Measurements from ENCODE around the gene PAPPA.

DNA sequence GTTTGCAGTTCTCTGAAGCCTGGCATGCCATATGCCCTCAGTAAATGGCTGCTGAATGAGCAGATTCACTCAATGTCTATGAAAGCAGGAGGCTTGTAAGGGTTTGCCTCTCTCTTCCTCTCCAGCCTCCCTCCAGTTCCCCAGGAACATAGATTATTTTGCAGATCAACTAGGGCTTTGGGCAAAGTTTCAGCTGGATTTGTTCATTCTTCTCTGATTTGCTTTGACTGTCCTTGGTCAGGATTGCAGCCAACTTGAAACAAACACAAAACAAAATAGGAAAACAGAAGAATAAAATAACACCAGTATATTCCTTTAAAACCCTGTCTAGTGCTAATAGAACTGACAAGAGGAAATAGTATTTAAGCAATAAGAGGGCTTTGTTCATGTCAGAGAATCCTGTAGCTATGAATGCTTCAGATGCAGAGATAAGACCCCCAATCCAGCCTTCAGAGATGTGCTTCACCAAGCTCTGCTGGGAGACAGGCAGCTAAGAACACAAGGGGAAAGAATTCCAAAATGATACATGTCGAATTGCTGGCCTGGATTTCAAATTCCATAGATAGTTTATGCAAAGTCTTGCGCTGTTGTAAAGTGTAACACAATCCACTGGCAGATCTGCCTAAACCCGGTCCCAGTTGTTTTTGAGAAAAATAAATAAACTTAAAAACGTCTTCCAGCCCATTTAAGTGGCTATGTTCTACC lies 174.3 kb downstream of the PAPPA start:
- TF ChIP-seq POLR2A (IDR thresholded peaks at IDR 0.05) (no peak), EP300 (IDR thresholded peaks at IDR 0.05) (no peak)
- TF ChIP-seq, protein P1, sequence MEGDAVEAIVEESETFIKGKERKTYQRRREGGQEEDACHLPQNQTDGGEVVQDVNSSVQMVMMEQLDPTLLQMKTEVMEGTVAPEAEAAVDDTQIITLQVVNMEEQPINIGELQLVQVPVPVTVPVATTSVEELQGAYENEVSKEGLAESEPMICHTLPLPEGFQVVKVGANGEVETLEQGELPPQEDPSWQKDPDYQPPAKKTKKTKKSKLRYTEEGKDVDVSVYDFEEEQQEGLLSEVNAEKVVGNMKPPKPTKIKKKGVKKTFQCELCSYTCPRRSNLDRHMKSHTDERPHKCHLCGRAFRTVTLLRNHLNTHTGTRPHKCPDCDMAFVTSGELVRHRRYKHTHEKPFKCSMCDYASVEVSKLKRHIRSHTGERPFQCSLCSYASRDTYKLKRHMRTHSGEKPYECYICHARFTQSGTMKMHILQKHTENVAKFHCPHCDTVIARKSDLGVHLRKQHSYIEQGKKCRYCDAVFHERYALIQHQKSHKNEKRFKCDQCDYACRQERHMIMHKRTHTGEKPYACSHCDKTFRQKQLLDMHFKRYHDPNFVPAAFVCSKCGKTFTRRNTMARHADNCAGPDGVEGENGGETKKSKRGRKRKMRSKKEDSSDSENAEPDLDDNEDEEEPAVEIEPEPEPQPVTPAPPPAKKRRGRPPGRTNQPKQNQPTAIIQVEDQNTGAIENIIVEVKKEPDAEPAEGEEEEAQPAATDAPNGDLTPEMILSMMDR (IDR thresholded peaks at IDR 0.05): no peak
